Measurements from ENCODE around the gene MESD. TPM values are rescaled to one million over a fixed set of nuclear protein-coding genes. Genes with fewer than 3 reads are reported as not detected.

Gene MESD
- total RNA-seq, 1 experiment from 2014 or later: 28.2 TPM

- intact Hi-C loops (cut with micrococcal nuclease; ENCODE audit: unreplicated experiment) (loop anchor here (5.0 kb wide), 2 partner anchors 405 to 515 kb away; no protein-coding TSS in a partner anchor), in situ Hi-C loops (cut with HindIII; ENCODE audit: low pct_unique_long_range_greater_than_20kb, low sequenced_read_pairs) (no loop called here)
- no peaks in the 10 kb centered on the region for H3K36me3 ChIP-seq (ENCODE audit: control insufficient read depth, insufficient read depth, low read length)
- H3K4me3 ChIP-seq (ENCODE audit: low read depth in 2 of 2, low read length in 2 of 2): no peak overlapping the region
- TF ChIP-seq REST (IDR thresholded peaks at IDR 0.05; ENCODE audit: insufficient read depth in 1 of 2, low read depth in 2 of 2, low read length in 1 of 2): no peak
- TF ChIP-seq CTCF (IDR thresholded peaks at IDR 0.05): no peak
- no peak for TF ChIP-seq POLR2AphosphoS5 (IDR thresholded peaks at IDR 0.05; ENCODE audit: low read depth, low read length)
- no TSS peak for BruUV-seq (replicated peaks)
- no peaks in the 10 kb centered on the region for H3K27me3 ChIP-seq (ENCODE audit: control insufficient read depth, insufficient read depth, low read length)
- H3K4me1 ChIP-seq (ENCODE audit: control insufficient read depth, insufficient read depth, low read length): no peaks in the 10 kb centered on the region
- DNase-seq (ENCODE audit: low read depth, low spot score) (no peak), ATAC-seq (no peak)
- POLR2A ChIA-PET: no interaction called here
- H3K27ac ChIP-seq (ENCODE audit: low read length): no peak overlapping the region
- CTCF ChIA-PET: interaction anchor here (0.6 to 1.0 kb wide), 2 partner anchors 196 to 261 kb away, joined by 3 to 6 read pairs; no protein-coding TSS in a partner anchor
- H3K9me3 ChIP-seq (ENCODE audit: control insufficient read depth, insufficient read depth, low read depth, low read length): no peaks in the 10 kb centered on the region
These were observed 17.3 kb downstream of the MESD start for GRCh38 chr15:80972276-80972675.

- intact Hi-C loops (cut with micrococcal nuclease; ENCODE audit: unreplicated experiment): loop anchor here (2.0 to 5.0 kb wide), 3 partner anchors 190 to 514 kb away; no protein-coding TSS in a partner anchor
- Histone ChIP-seq H3K9me3 (ENCODE audit: control insufficient read depth, insufficient read depth, low read depth, low read length) (no peaks in the 10 kb centered on the region), H3K4me1 (ENCODE audit: control insufficient read depth, insufficient read depth, low read length) (no peaks in the 10 kb centered on the region), H3K27ac (ENCODE audit: low read length) (no peak overlapping the region), H3K36me3 (ENCODE audit: control insufficient read depth, insufficient read depth, low read length) (no peaks in the 10 kb centered on the region), H3K4me3 (ENCODE audit: low read depth in 2 of 2, low read length in 2 of 2) (no peak overlapping the region), H3K27me3 (ENCODE audit: control insufficient read depth, insufficient read depth, low read length) (no peaks in the 10 kb centered on the region)
- TF ChIP-seq TCF7L2 (IDR thresholded peaks at IDR 0.05; ENCODE audit: low read depth, low read length) (no peak), POLR2AphosphoS5 (IDR thresholded peaks at IDR 0.05; ENCODE audit: low read depth, low read length) (no peak), CTCF (IDR thresholded peaks at IDR 0.05) (no peak), SIN3A (IDR thresholded peaks at IDR 0.05; ENCODE audit: borderline replicate concordance, insufficient read depth, low read depth, low read length) (no peak), REST (IDR thresholded peaks at IDR 0.05; ENCODE audit: insufficient read depth in 1 of 2, low read depth in 2 of 2, low read length in 1 of 2) (no peak)
- ChIA-PET POLR2A (no interaction called here), CTCF (interaction anchor here (1.1 kb wide), 1 partner anchor 191 kb away, joined by 3 read pairs; no protein-coding TSS in a partner anchor)
- no TSS peak for BruUV-seq (replicated peaks)
- in situ Hi-C loops (cut with HindIII; ENCODE audit: low pct_unique_long_range_greater_than_20kb, low sequenced_read_pairs): no loop called here
- DNase-seq (ENCODE audit: low read depth, low spot score) (no peak), ATAC-seq (no peak)
These were observed 18.5 kb downstream of the MESD start for GRCh38 chr15:80971143-80971542.
